Renal cortical epithelial cell (primary cell): ENCODE results near the gene HLX. TPM values are rescaled to one million over a fixed set of nuclear protein-coding genes. Genes with fewer than 3 reads are reported as not detected.

Source experiments
- DNase-seq: peaks from one replicate; pipeline ENCODE4 v3.0.0-alpha.2; 2011; ENCODE audit warnings: low read depth
- total RNA-seq: library from RNA; depleted of rRNA; stranded (reverse); fragments of >200 nt; gene quantifications from 2 replicates; pipeline ENCODE4 v1.2.3, GENCODE V29; 2014

The HLX gene
- total RNA-seq, 1 donor from 2014 or later = 2.0 TPM

GRCh38 chr1:220882061-220882891, 3.0 kb downstream of the HLX start:
- DNase-seq = no peak

GRCh38 chr1:220884109-220884980, 5.1 kb downstream of the HLX start:
- DNase-seq = no peak

- no peak for DNase-seq
Measured at GRCh38 chr1:220884981-220885918, 6.0 kb downstream of the HLX start.

GRCh38 chr1:220885971-220886370, 6.7 kb downstream of the HLX start:
- no peak for DNase-seq

GRCh38 chr1:220886470-220887201, 7.4 kb downstream of the HLX start:
- DNase-seq = no peak

GRCh38 chr1:220887202-220887519, 7.9 kb downstream of the HLX start:
- DNase-seq = no peak

- DNase-seq = no peak
Measured at GRCh38 chr1:220887520-220888416, 8.5 kb downstream of the HLX start.

- DNase-seq = no peak
Measured at GRCh38 chr1:220888417-220888986, 9.3 kb downstream of the HLX start.

- DNase-seq = no peak
Measured at GRCh38 chr1:220889333-220889732, 10.1 kb downstream of the HLX start.

GRCh38 chr1:220889848-220890287, 10.6 kb downstream of the HLX start:
- DNase-seq = no peak

GRCh38 chr1:220890602-220891001, 11.4 kb downstream of the HLX start:
- DNase-seq = no peak

GRCh38 chr1:220891224-220892085, 12.2 kb downstream of the HLX start:
- no peak for DNase-seq

- no peak for DNase-seq
Measured at GRCh38 chr1:220892086-220892376, 12.8 kb downstream of the HLX start.

GRCh38 chr1:220892997-220893700, 13.9 kb downstream of the HLX start:
- DNase-seq = no peak

- DNase-seq = no peak
Measured at GRCh38 chr1:220893701-220894024, 14.4 kb downstream of the HLX start.

- DNase-seq = no peak
Measured at GRCh38 chr1:220894025-220894923, 15.0 kb downstream of the HLX start.

- no peak for DNase-seq
Measured at GRCh38 chr1:220894924-220895256, 15.6 kb downstream of the HLX start.
